Measurements from ENCODE around the gene FSTL4. TPM values are rescaled to one million over a fixed set of nuclear protein-coding genes. Genes with fewer than 3 reads are reported as not detected.
"Not testable (repeated sequence)": the region's sequence is repeated elsewhere in the genome, so short reads cannot be mapped to it uniquely, and the experiment has no call there.

The FSTL4 gene
- total and polyA plus RNA-seq, 4 donors, result 0.02 to 0.18 TPM; not detected in 2

- H3K27me3 ChIP-seq (ENCODE audit: control insufficient read depth in 4 of 4, insufficient read depth in 4 of 4, low read length in 3 of 4), result no peaks in the 10 kb centered on the region
- no peaks in the 10 kb centered on the region for H3K4me1 ChIP-seq (ENCODE audit: control insufficient read depth in 4 of 4, insufficient read depth in 4 of 4, low read length in 3 of 4)
- 78% methylated on average over 6 of the region's 6 CpGs for WGBS
- no peaks in the 10 kb centered on the region for H3K9me3 ChIP-seq (ENCODE audit: control insufficient read depth in 4 of 4, low read length in 3 of 4)
- H3K9ac ChIP-seq (ENCODE audit: low read depth in 1 of 2, low read length in 2 of 2), result no peak overlapping the region
- no peak overlapping the region for H3K27ac ChIP-seq (ENCODE audit: low read depth in 1 of 2, low read length in 2 of 2)
- DNase-seq (ENCODE audit: low spot score), result peak; percentile 17
- no peaks in the 10 kb centered on the region for H3K36me3 ChIP-seq (ENCODE audit: control insufficient read depth in 4 of 4, insufficient read depth in 3 of 4, low read depth in 1 of 4, low read length in 3 of 4)
- TF ChIP-seq HNF4A (conservative IDR thresholded peaks at IDR 0.05) (no peak), RXRA (IDR thresholded peaks at IDR 0.05) (no peak), CTCF (IDR thresholded peaks at IDR 0.05; ENCODE audit: low read depth, low read length, missing input control) (no peak), RAD21 (IDR thresholded peaks at IDR 0.05) (no peak), ZBTB33 (IDR thresholded peaks at IDR 0.05) (no peak), JUND (IDR thresholded peaks at IDR 0.05) (no peak), FOXA1 (IDR thresholded peaks at IDR 0.05) (no peak), MAX (IDR thresholded peaks at IDR 0.05) (no peak), HNF4G (IDR thresholded peaks at IDR 0.05) (no peak), GABPA (IDR thresholded peaks at IDR 0.05 in 1 of 2, conservative IDR thresholded peaks at IDR 0.05 in 1 of 2) (no peak), YY1 (IDR thresholded peaks at IDR 0.05) (no peak), SP1 (IDR thresholded peaks at IDR 0.05) (no peak)
- no peak overlapping the region for H3K4me3 ChIP-seq (ENCODE audit: low read depth in 1 of 3, low read length in 3 of 3)
Observed at GRCh38 chr5:133396187-133396741, 216.1 kb downstream of the FSTL4 start.

GRCh38 chr5:133395207-133395606 lies 217.1 kb downstream of the FSTL4 start:
- not testable (repeated sequence) for DNase-seq (ENCODE audit: low spot score); H3K27me3 ChIP-seq (ENCODE audit: control insufficient read depth in 4 of 4, insufficient read depth in 4 of 4, low read length in 3 of 4); H3K4me1 ChIP-seq (ENCODE audit: control insufficient read depth in 4 of 4, insufficient read depth in 4 of 4, low read length in 3 of 4); H3K36me3 ChIP-seq (ENCODE audit: control insufficient read depth in 4 of 4, insufficient read depth in 3 of 4, low read depth in 1 of 4, low read length in 3 of 4); H3K9me3 ChIP-seq (ENCODE audit: control insufficient read depth in 4 of 4, low read length in 3 of 4); H3K9ac ChIP-seq (ENCODE audit: low read depth in 1 of 2, low read length in 2 of 2); H3K4me3 ChIP-seq (ENCODE audit: low read depth in 1 of 3, low read length in 3 of 3); H3K27ac ChIP-seq (ENCODE audit: low read depth in 1 of 2, low read length in 2 of 2)
- 97% methylated on average over 21 of the region's 21 CpGs for WGBS

GRCh38 chr5:133394477-133394817 lies 217.9 kb downstream of the FSTL4 start:
- H3K27ac ChIP-seq (ENCODE audit: low read depth in 1 of 2, low read length in 2 of 2); H3K4me3 ChIP-seq (ENCODE audit: low read depth in 1 of 3, low read length in 3 of 3); H3K9ac ChIP-seq (ENCODE audit: low read depth in 1 of 2, low read length in 2 of 2); H3K27me3 ChIP-seq (ENCODE audit: control insufficient read depth in 4 of 4, insufficient read depth in 4 of 4, low read length in 3 of 4); H3K4me1 ChIP-seq (ENCODE audit: control insufficient read depth in 4 of 4, insufficient read depth in 4 of 4, low read length in 3 of 4); H3K9me3 ChIP-seq (ENCODE audit: control insufficient read depth in 4 of 4, low read length in 3 of 4); H3K36me3 ChIP-seq (ENCODE audit: control insufficient read depth in 4 of 4, insufficient read depth in 3 of 4, low read depth in 1 of 4, low read length in 3 of 4): not testable (repeated sequence)
- DNase-seq (ENCODE audit: low spot score), result peak; percentile 10
- WGBS, result 98% methylated on average over 22 of the region's 22 CpGs

Measured in liver (tissue), 9 donors.